NCI-H774 (cell line): ENCODE measurements around the gene CCDC107.

Experiments used
- DNase-seq: peaks from one replicate; lab custom pipeline; 2025; lab: John Stamatoyannopoulos, UW

Gene CCDC107

GRCh38 chr9:35660966-35661415 is 2.9 kb downstream of the CCDC107 start:
- DNase-seq = no peak

- no peak for DNase-seq
Measured at GRCh38 chr9:35661756-35662350, 3.8 kb downstream of the CCDC107 start.

- no peak for DNase-seq
Measured at GRCh38 chr9:35662437-35662836, 4.3 kb downstream of the CCDC107 start.

GRCh38 chr9:35664531-35665470 is 6.7 kb downstream of the CCDC107 start, which contains the start of gene ARHGEF39:
ARHGEF39 (minus strand) TSS chr9:35665195; CDS start chr9:35665169, 26 bp downstream.
- peak; percentile 80 for DNase-seq

GRCh38 chr9:35665471-35665818 is 7.4 kb downstream of the CCDC107 start:
- DNase-seq = no peak

GRCh38 chr9:35666045-35666444 is 8.0 kb downstream of the CCDC107 start:
- DNase-seq = no peak

- no peak for DNase-seq
Measured at GRCh38 chr9:35666549-35666948, 8.5 kb downstream of the CCDC107 start.

- DNase-seq = no peak
Measured at GRCh38 chr9:35667939-35668338, 9.8 kb downstream of the CCDC107 start.

- DNase-seq = no peak
Measured at GRCh38 chr9:35669331-35670145, 11.4 kb downstream of the CCDC107 start.

- DNase-seq = no peak
Measured at GRCh38 chr9:35673132-35674024, 15.3 kb downstream of the CCDC107 start, which contains the start of gene CA9. CA9 (plus strand) TSS chr9:35673928; CDS start chr9:35673960, 32 bp downstream.

GRCh38 chr9:35674025-35674361 is 15.9 kb downstream of the CCDC107 start:
- DNase-seq = no peak

GRCh38 chr9:35675204-35675603 is 17.1 kb downstream of the CCDC107 start:
- DNase-seq = no peak

GRCh38 chr9:35675732-35676392 is 17.8 kb downstream of the CCDC107 start:
- DNase-seq = no peak

GRCh38 chr9:35679091-35679490 is 21.0 kb downstream of the CCDC107 start:
- DNase-seq = no peak

- DNase-seq = no peak
Measured at GRCh38 chr9:35679766-35680330, 21.8 kb downstream of the CCDC107 start.

GRCh38 chr9:35680331-35681105 is 22.4 kb downstream of the CCDC107 start:
- no peak for DNase-seq

- no peak for DNase-seq
Measured at GRCh38 chr9:35681341-35682002, 23.4 kb downstream of the CCDC107 start.

- no peak for DNase-seq
Measured at GRCh38 chr9:35682051-35682450, 24.0 kb downstream of the CCDC107 start.
